Right cardiac atrium (tissue), 5 donors: ENCODE measurements around the gene ALDOA. TPM values are rescaled to one million over a fixed set of nuclear protein-coding genes. Genes with fewer than 3 reads are reported as not detected.
"Not testable (repeated sequence)": the region's sequence is repeated elsewhere in the genome, so short reads cannot be mapped to it uniquely, and the experiment has no call there.

ENCODE experiments used
- ATAC-seq, 2 donors: fragments of 200-7000 bp; cut with Tn5 transposase; one replicate each; pipeline versions ENCODE4 v1.8.0 to v1.9.1; 2020; ENCODE audit warnings: moderate library complexity in 2 of 2, mild to moderate bottlenecking in 1 of 2
- DNase-seq, 3 donors: peaks; one replicate each; pipeline ENCODE4 v3.0.0-alpha.2; 2020
- H3K27ac ChIP-seq: one replicate; pipeline ENCODE4 v1.5.1; 2013; ENCODE audit warnings: mild to moderate bottlenecking, low read length, control low read depth, moderate library complexity
- H3K27me3 ChIP-seq: one replicate; pipeline ENCODE4 v1.6.1; 2013; ENCODE audit not compliant: control insufficient read depth, insufficient read depth
- H3K4me1 ChIP-seq: one replicate; pipeline ENCODE4 v1.6.1; 2013; ENCODE audit warnings: low read length; ENCODE audit not compliant: control insufficient read depth, insufficient read depth
- H3K4me3 ChIP-seq: one replicate; pipeline ENCODE4 v1.5.1; 2013; ENCODE audit warnings: low read length, control low read depth
- H3K9me3 ChIP-seq: one replicate; pipeline ENCODE4 v1.6.1; 2013; ENCODE audit warnings: low read length; ENCODE audit not compliant: control insufficient read depth
- WGBS: extraction: QIAGEN DNeasy Blood & Tissue Kit; methylation state at CpG from one replicate; pipeline ENCODE4 v1.1.7; 2013; 5-methylcytosine and 5-hydroxymethylcytosine counted together
- intact Hi-C, 4 donors: fragments of 100-400 bp; cut with DNase I; formaldehyde crosslinking; loops; one replicate each; pipeline versions ENCODE4 v1.11.0 to v1.14.0; 2022 to 2023
- polyA plus RNA-seq: library from polyadenylated mRNA; stranded (reverse); fragments of 200-250 nt; gene quantifications from one replicate; pipeline ENCODE4 v1.2.3, GENCODE V29; 2013
- total RNA-seq, 4 donors: library from RNA; stranded (reverse); fragmentation: NEBNext Ultra II Directional; extraction: Animal tissue kit (Norgen Biotek cat#: 25700); gene quantifications; one replicate each; pipeline ENCODE4 v1.2.1, GENCODE V29; 2021
- donor health status: healthy with polysubstance abuse.
- donor health status: DM: no; HTN: yes; CAD: no.
- donor health status: DM: no; HTN: no; CAD: no.
- donor health status: DM: no; HTN: yes; CAD: no; lungs with severe emphysema.
- donor health status: DM: yes; HTN: yes; CAD: no.

The ALDOA gene
- total and polyA plus RNA-seq, 5 donors = 2,625 to 3,581 (median 3,327) TPM

GRCh38 chr16:30040690-30041089 is 24.9 kb upstream of the ALDOA start:
- 84% methylated on average over 5 of the region's 5 CpGs for WGBS
- H3K9me3 ChIP-seq, H3K4me3 ChIP-seq, DNase-seq, H3K27me3 ChIP-seq, H3K4me1 ChIP-seq, H3K27ac ChIP-seq, ATAC-seq: not testable (repeated sequence)
- intact Hi-C loops = loop anchor here in 1 of 4 donors (5.0 kb wide), 1 partner anchor 52 kb away; the partner anchor contains the start of gene TBX6

DNA sequence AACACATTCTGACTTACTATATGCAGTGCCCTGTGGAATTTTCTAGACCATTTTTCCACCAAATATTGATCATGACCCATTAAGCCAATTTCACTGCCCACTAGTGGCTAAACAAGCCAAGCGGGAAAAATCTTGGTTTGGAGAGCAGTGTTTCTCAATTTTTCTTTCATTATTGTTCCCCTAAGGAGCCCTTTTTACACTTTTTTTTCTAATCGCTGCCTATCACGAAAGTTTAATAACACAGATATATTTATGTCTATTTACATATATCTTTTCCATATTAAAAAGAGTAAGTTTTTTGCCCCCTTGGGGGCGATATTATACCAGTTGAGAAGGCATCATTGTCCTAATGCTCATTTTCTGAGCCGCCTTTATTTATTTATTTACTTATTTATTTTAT is 23.7 kb upstream of the ALDOA start:
- no peaks in the 10 kb centered on the region for H3K9me3 ChIP-seq
- 18% methylated on average over 5 of the region's 5 CpGs for WGBS
- DNase-seq = no peak
- ATAC-seq = no peak
- H3K27ac ChIP-seq = no peak overlapping the region
- H3K4me1 ChIP-seq = no peaks in the 10 kb centered on the region
- H3K4me3 ChIP-seq = no peak overlapping the region
- intact Hi-C loops = loop anchor here in 1 of 4 donors (5.0 kb wide), 1 partner anchor 50 kb away; the partner anchor contains the start of gene TBX6
- no peaks in the 10 kb centered on the region for H3K27me3 ChIP-seq

GRCh38 chr16:30046178-30046577 is 19.4 kb upstream of the ALDOA start:
- Histone ChIP-seq H3K27me3 (no peaks in the 10 kb centered on the region), H3K27ac (no peak overlapping the region), H3K4me1 (no peaks in the 10 kb centered on the region), H3K9me3 (no peaks in the 10 kb centered on the region), H3K4me3 (no peak overlapping the region)
- 71% methylated on average over 8 of the region's 8 CpGs for WGBS
- no peak for ATAC-seq
- intact Hi-C loops = no loop called here
- peak in 1 of 3 donors; percentile 37 for DNase-seq

DNA sequence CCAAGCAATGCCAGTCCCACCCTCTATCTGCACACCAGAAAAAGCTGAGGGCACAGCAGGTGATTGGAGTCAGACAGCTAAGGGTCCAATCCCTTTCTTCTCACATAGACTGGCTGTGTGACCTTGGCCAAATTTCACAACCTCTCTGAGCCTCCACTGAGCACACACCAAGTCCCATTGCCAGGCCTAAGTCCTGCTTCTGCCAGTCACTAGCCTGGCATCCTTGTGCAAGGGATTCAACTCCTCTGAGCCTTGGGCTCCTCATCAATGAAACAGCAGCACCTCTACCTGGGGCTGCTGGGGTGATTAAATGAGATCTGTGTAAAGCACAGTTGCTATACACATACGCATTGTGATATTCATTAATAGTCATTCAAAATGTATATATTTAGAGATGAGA is 19.0 kb upstream of the ALDOA start:
- Histone ChIP-seq H3K4me3 (no peak overlapping the region), H3K27me3 (no peaks in the 10 kb centered on the region), H3K4me1 (no peaks in the 10 kb centered on the region), H3K27ac (no peak overlapping the region), H3K9me3 (no peaks in the 10 kb centered on the region)
- 86% methylated on average over 1 of the region's 1 CpG for WGBS
- intact Hi-C loops = no loop called here
- ATAC-seq (no peak), DNase-seq (no peak)

DNA sequence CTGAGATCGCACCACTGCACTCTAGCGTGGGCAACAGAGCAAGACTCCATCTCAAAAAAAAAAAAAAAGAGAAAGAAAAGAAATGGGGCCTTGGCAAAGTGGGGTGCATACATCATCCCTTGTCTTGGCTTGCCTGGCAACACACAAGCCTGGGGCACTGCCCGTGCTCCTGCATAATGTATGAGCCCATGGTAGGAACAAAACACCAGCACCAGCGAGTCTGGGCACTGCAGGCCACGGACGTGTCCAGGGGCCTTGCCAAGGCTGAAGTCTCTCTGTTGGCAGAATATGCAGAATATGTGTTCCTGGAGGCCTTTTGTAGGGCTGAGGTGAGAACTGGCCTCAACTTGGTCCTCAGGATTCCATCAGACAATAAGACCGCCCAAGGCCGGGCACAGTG is 15.7 kb upstream of the ALDOA start:
- Histone ChIP-seq H3K9me3 (no peaks in the 10 kb centered on the region), H3K27me3 (no peaks in the 10 kb centered on the region), H3K4me3 (no peak overlapping the region), H3K4me1 (no peaks in the 10 kb centered on the region), H3K27ac (no peak overlapping the region)
- ATAC-seq (no peak), DNase-seq (peak in 1 of 3 donors; percentile 32)
- WGBS = 92% methylated on average over 8 of the region's 8 CpGs
- intact Hi-C loops = no loop called here

GRCh38 chr16:30051518-30051917 is 14.0 kb upstream of the ALDOA start:
- intact Hi-C loops = no loop called here
- 78% methylated on average over 3 of the region's 3 CpGs for WGBS
- H3K4me3 ChIP-seq = no peak overlapping the region

DNA sequence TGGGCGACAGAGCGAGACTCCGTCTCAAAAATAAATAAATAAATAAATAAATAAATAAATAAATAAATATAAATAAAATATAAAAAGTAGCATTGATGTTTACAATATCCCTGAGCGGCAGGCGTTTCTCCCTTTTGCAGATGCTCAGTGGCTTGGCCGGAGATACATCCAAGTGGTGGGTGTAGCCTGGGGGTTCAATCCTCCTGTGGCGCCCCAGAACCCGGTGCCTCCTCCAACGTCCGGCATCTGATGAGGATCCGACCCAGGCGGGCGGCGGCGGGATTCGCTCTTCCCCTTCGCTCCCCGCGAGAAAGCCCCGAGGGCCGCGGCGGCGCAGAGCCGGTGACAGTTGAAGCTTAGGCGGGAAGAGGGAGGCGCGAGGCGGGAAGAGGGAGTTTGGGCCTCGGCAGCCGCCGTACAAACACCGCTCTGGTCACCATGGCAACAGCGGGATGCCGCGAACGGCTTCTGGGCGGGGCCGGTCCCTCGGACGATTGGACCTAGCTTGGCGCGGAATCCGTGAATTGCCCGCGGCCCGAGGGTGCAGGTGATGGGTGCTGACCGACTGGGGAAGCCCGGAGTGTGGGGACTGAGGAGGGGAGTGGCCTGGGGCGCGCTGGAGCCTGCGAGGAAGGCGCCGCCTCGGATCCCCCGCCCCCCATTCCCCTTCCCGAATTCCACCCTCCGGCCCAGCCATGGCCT is 12.7 kb upstream of the ALDOA start:
- H3K27ac ChIP-seq = no peak overlapping the region
- 5% methylated on average over 58 of the region's 58 CpGs for WGBS

More at GRCh38 chr16:30051518-30051917, 14.0 kb upstream of the ALDOA start:
- no peaks in the 10 kb centered on the region for H3K4me1 ChIP-seq
- no peak overlapping the region for H3K27ac ChIP-seq
- DNase-seq (peak in 1 of 3 donors; percentile 5), ATAC-seq (no peak)
- H3K27me3 ChIP-seq = no peaks in the 10 kb centered on the region
- H3K9me3 ChIP-seq = no peaks in the 10 kb centered on the region

DNA sequence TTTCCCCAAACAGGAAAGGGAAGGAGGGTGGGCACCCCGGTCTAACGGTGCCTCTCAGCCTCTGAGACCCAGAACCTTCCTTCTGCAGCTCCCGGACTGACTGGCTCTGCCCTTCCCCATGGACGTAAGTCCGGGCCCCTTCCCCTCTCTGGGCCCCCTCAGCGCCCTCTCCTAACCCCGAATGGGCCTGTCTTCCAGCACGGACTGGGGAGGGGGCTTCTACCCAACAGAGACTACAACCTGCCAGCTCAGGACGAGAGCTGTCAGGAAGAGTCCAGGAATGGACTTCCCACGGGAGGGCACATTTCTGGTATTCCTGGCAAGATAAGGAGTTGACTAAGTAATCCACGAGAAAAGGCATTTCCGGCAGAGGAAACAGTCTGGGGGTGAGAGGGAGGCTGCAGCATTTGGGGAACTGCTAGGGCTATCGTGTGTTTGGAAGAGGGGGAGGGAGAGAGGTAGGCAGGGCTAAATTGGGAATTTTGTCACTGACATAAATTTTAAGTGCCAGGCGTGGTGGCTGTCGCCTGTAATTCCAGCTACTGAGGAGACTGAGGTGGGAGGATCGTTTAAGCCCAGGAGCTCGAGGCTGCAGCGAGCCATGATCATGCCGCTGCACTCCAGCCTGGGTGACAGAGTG is 12.1 kb upstream of the ALDOA start:
- Histone ChIP-seq H3K9me3 (no peaks in the 10 kb centered on the region), H3K27ac (no peak overlapping the region), H3K4me1 (no peaks in the 10 kb centered on the region), H3K4me3 (peak overlapping the region; percentile 57), H3K27me3 (no peaks in the 10 kb centered on the region)
- ATAC-seq (peak; percentile 48 to 68), DNase-seq (no peak)
- intact Hi-C loops = no loop called here
- 3% methylated on average over 19 of the region's 19 CpGs for WGBS

More for the DNA sequence above, 12.7 kb upstream of the ALDOA start:
- Histone ChIP-seq H3K4me1 (no peaks in the 10 kb centered on the region), H3K9me3 (no peaks in the 10 kb centered on the region), H3K27me3 (no peaks in the 10 kb centered on the region), H3K4me3 (peak overlapping the region; percentile 57)
- ATAC-seq (peak; percentile 94), DNase-seq (peak; percentile 95 to 98 (median 98))
- intact Hi-C loops = no loop called here

- no peaks in the 10 kb centered on the region for H3K9me3 ChIP-seq
- no peak overlapping the region for H3K4me3 ChIP-seq
- no peaks in the 10 kb centered on the region for H3K27me3 ChIP-seq
- no peak overlapping the region for H3K27ac ChIP-seq
- no peak for DNase-seq
- intact Hi-C loops = no loop called here
- WGBS = 71% methylated on average over 8 of the region's 8 CpGs
- H3K4me1 ChIP-seq = no peaks in the 10 kb centered on the region
- ATAC-seq = no peak
These were observed 11.1 kb upstream of the ALDOA start for GRCh38 chr16:30054451-30054850.

DNA sequence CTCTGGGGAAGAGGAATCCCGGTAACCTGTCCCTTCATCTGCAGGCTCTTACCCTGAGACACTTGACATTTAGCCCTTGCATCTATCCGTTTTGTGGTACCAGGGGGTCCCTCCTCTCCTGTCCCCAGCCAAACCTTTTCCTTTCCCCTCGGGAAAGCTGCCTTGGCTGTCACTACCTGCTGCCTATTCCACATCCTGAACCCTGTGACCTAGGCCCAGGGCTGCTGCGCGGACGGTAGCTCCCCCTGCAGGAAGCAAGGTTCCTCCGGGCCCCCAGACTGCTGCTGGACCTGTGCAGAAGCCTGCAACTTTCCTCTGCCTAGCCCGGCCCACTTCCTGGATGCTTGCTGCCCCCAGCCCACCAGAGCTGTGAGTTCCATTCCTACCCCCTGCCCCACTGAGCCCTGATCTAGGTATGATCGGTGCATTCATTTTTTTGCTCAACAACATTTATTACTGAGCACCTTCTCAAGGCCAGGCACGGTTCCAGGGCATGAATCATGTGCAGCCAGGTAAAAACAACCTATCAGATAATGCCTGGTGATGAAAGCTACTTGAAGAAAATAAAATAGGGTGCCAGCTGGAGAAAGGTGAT is 10.5 kb upstream of the ALDOA start:
- Histone ChIP-seq H3K9me3 (no peaks in the 10 kb centered on the region), H3K27me3 (no peaks in the 10 kb centered on the region), H3K4me3 (no peak overlapping the region), H3K27ac (no peak overlapping the region), H3K4me1 (no peaks in the 10 kb centered on the region)
- intact Hi-C loops = no loop called here
- 49% methylated on average over 10 of the region's 10 CpGs for WGBS
- ATAC-seq (no peak), DNase-seq (peak in 1 of 3 donors; percentile 71)

DNA sequence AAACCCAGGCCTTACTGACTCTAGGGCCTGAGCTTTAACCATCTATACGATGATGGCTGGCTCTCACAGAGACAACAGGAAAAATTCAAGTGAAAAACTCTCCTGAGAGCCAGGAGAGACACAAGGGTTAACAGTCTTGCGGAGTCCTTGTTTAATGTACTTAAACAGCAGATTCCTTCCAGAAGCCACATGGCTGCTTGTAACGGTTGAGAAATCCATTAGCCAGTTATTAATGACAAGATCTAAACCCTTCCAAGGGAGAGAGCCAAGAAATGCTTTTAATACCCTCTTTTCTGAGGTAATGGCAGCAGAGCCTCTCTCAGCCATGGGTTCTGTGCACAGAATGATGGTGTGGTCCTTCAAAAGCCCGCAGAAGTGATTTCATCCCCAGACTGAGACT is 5.2 kb upstream of the ALDOA start:
- H3K27ac ChIP-seq = peak overlapping the region; percentile 18
- DNase-seq (no peak), ATAC-seq (no peak)
- WGBS = 80% methylated on average over 4 of the region's 4 CpGs
- intact Hi-C loops = no loop called here
- H3K4me1 ChIP-seq = peaks cover 6% of the 10 kb centered on the region
- no peak overlapping the region for H3K4me3 ChIP-seq
- no peaks in the 10 kb centered on the region for H3K27me3 ChIP-seq
- H3K9me3 ChIP-seq = no peaks in the 10 kb centered on the region
